Measurements from ENCODE around the gene FAM131B.

FAM131B gene

DNA sequence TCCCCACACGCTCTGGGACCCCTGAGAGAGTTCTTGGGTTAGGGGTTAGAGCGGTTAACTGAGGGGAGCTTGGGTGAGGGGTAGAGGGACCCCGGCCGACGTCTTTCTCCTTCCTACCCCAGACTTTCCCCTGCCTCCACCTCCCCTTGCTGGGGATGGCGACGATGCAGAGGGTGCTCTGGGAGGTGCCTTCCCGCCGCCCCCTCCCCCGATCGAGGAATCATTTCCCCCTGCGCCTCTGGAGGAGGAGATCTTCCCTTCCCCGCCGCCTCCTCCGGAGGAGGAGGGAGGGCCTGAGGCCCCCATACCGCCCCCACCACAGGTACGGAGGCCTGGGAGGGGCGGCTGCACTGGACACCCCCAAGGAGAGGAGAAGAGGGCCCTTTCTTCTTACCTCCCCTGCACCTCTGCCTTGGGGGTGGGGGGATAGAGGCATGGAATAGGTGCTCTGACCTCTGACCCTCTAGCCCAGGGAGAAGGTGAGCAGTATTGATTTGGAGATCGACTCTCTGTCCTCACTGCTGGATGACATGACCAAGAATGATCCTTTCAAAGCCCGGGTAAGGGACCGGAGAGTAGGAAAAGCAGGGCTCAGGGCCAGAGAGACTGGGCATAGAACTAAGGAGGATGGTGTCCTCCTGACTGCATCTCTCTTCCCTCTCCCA is 19.7 kb upstream of the FAM131B start:
- DNase-seq: no peak

DNA sequence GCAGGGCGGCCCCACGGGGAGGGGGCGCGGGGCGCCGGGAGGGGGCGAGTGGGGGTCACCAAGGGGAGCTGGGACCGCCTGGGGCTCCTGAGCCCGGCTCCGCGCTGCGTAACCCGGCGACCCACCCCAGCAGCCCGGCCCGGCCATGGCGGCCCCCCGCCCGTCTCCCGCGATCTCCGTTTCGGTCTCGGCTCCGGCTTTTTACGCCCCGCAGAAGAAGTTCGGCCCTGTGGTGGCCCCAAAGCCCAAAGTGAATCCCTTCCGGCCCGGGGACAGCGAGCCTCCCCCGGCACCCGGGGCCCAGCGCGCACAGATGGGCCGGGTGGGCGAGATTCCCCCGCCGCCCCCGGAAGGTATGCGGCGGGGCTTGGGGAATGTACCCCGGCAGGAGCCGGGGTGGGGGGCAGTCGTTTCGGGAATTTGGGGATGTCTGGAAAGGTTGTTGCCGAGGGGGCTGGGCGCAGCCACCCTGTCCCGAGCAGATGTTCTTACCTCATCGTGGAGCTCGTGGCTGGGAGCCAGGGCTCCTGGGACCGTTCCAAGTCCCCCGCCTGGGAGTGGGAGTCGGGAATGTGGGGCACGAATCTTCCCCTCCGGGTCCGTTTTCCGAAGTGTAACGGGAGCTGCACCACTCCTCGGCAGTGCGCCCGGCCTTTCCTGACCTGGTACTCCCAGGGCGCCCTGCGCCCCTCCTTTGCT is 19.1 kb upstream of the FAM131B start:
- DNase-seq: no peak

DNA sequence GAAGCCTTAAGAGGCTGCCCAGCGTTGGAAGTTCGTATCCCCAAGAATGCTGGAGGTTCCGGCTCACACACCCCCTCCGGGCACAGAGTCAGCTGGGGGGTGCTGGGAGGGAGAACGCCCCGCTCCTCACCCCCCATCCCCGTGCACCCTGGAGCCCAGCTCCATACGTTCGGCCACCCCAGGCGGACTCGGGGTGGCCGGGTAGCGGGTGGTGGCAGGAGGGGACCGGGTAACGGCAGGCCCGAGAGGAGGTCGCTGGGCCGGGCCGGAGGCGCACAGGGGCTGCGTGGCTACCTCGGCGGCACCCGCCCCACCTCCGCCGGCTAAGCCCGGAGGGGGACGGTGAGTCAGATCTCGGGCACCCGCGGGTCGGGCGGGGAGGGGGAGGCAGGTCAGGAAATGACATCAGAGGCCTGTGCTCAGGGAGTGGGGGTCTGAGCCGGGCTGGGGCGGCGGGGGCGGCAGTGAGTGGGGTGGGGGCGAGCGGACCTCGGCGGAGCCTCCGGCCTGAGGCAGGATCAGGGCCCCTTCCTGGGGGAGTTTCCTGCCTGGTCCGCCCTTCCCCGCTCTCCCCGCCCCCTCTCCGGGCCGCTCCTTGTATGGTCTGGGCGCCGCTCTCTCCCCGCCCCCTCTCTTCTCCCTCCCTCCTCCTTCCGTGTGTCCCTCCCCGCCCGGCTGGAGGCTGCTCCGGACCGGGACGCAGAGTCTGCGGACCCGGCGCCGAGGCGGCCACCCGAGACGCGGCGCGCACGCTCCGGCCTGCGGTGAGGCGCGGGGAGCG is 18.3 kb upstream of the FAM131B start, which contains the start of gene ZYX:
TSS of gene ZYX (plus strand) at position 700 of the 781 bp plus-strand sequence. CDS start 227 bp downstream, outside the sequence.
- DNase-seq: peak; percentile 83

DNA sequence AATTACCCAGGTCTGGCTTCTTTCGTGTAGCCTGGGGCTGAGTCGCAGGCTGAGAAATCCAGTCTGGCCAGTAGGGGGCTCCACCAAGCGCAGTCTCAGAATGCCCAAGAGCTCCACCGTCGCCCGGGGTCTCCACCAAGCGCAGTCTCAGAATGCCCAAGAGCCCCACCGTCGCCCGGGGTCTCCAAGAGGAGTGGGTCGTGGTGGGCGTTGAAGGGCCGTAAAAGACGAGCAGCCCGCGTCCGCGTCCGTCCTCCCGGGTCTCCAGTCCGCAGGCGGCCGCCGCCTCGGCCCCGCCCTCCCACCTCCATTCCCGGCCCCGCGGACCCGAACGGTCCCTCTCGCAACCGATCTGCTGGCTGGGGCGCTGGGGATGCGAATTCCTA is 17.7 kb upstream of the FAM131B start:
- DNase-seq: peak; percentile 81

DNA sequence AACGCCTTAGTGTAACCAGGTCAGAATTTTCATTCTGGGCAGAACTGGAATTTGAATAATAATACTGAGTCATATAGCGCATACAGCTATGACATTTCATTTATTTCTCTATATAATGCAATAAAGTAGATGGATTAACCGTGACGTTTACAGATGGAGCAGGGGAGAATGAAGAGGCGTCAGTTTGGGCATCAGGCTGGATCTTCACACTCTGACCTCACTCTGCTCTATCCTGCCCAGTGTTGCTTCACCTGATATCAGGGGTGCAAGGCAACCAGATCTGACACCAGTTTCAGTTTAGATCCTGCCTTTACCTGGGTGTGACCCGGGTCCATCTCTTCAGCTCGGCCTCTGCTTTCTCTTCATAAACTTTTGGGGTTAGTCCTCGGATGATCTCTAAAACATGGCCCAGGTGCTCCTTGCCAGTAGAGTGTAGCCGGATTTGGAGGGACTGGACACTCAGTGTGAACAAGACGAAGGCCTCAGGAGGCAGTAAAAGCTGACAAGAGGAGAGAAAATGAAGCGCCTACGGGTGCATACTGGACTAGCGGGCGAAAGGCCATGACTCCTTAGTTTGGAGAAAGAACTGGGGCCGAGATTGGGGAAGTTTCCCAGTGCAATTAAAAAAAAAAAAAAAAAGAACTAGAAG is 17.2 kb upstream of the FAM131B start:
- DNase-seq: no peak

DNA sequence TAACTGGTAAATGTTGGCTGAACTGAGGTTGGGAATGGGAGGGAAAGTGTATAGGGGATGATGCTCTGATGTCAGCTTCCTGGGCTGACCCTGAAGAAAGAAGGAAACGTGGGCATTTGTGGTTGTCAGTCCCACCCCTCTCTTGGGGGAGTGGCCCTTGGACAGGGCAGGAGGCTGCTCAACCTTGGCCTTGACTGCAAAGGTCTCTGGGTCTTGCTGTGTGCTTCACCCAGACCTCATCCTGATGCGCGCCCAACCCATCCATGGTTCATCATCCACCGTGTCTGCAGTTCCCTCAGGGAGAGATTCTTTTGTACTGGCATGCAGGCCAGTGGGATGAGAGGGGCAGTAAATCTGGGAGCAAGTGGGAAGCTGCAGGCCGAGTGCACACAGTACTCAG is 13.9 kb upstream of the FAM131B start:
- DNase-seq: no peak

DNA sequence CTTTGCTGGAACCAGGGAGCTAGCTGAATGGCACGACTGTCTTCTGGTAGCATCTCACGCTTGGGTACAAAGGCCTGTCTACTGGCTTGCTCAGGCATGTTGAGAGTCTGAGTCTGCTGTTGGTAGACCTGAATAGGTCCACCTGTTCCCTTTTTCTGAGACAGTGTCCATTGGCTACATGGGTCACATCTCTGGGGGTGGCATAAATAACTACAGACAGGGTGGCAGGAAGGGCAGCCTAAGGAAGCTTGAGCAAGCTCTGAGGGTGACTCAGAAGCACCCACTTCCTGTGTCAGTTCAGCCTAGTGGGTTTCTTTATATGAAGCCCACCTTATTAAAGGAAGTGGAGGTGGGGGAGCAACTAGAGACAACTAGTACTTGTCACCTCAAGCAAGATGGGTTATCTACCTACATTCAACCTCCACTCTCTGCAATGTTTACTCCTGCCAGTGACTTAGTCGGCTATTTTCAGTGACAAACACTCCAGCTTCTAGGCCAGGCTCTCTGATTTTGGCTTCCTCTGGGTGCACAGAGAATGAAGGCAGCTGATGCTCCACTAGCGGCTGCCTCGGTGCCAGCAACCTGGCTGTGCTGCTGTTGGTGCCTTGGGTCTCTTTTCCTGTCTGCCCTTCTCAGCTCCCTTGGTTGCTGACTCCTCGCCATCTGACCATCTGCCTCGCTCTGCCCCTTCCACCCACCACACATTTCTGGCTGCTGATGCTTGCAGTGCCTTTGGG is 13.0 kb upstream of the FAM131B start:
- no peak for DNase-seq

DNA sequence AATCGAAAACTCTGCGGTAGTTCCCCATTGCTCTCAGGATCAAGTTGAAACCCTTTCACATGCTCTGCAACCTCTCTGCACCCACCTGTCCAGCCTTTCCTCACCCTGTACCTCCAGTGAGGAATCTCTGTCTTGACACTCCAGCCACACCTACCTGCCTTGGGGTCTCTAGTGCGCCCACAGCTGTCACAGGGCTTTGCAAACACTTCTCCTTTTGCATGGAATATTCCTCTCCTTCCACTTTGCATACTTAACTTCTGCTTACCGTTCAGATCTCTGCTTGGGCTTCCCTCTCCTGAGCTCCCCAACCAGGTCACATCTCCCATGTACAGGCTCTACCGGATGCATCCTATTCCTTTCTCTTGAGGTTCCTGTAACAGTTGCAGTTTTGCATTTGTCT is 12.0 kb upstream of the FAM131B start:
- DNase-seq: no peak

DNA sequence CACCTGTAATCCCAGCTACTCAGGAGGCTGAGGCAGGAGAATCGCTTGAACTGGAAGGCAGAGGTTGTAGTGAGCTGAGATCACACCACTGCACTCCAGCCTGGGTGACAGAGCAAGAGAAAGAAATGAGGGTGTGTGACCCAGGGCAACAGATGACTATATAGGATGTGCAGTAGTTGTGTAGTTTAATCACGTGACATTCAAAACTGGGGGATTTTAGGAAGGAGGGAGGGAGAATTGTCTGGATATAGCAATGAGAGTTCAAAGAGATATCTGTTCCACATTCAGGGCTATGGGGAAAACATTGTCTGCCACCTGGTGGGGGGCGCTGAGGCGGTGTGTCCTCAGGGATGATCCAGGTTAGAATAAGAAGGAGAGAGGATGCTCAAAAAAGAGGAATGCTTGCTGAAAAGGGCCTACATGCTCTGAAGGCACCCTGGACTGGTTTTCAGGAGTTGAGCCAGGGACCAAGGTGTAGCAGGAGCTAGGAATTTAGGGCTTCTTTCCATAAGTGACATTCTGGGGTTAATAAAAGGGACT is 10.8 kb upstream of the FAM131B start:
- DNase-seq: no peak

DNA sequence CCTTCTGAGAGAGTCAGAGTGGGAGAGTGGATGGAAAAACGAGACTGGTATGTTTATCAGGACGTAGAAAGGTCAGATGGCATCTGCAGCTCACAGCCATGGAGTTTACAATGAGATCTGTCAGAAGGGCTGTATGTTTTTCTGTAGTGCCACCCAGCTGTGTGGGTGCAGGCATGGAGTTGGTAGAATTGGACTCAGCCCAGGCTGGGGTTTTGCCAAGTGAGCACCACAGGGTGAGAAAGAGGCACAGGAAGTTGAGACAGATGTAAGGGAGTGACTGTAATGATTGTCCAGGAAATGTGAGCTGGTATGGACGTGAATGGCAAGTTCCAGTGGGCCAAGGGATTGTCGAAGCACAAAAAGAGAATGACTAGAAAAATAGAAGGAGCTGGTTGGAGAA is 9.6 kb upstream of the FAM131B start:
- no peak for DNase-seq

DNA sequence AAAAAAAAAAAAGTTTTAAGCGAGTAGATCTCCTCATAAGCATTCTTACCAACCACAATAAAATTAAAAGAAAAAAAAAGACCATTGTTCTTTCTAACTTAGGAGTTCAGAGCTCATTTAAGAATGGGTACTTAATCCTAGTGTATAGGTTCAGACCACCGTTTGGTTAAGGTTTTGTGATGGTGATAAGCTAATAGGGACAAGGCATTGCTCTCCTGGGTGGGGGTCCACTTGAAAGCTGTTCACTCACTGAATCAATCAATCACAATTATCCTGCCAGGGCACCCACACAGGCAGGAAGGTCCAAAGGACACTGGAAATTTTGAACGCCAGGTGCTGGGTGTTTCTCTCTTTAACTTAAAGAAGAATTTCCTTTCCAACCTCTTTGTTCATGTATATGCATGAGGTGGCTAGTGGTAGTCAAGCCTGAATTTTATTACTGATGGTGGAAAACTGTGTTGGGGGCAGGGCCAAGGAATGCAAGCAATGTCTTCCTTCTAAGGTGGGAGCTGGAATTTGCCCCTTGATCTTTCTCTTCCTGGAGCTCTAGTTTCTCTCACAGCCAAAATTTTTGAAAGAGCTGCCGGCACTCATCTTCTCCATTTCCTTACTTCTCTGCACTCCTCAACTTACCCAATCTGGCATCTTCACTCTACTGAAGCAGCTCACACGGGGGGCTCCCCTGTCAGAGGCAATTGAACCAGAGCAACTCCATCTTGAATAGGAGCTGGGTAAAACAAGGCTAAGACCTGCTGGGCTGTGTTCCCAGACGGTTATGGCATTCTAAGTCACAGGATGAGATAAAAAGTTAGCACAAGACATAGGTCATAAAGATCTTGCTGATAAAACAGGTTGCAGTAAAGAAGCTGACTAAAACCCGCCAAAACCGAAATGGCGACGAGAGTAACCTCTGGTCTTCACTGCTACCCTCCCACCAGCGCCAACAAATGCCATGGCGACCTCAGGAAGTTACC is 7.5 kb upstream of the FAM131B start:
- no peak for DNase-seq

DNA sequence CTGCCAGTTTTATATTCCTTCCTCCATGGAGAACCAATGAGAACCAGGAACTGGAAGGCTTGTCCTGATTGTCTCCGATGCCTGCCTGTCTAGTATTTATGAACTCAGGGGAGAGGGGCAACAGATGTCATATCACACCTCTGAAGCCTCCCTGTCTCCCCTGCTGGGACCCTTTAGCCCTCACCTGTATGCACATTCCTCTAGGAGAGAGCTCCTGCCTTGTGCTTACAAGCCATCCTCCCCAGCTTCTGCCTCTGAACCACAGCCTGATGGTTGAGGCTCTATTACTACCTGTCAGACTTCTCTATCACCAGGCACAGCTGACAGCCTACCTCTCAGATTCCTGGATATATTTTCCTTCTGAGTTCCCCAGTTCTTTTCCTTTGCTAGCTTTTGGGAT is 5.9 kb upstream of the FAM131B start:
- no peak for DNase-seq

DNA sequence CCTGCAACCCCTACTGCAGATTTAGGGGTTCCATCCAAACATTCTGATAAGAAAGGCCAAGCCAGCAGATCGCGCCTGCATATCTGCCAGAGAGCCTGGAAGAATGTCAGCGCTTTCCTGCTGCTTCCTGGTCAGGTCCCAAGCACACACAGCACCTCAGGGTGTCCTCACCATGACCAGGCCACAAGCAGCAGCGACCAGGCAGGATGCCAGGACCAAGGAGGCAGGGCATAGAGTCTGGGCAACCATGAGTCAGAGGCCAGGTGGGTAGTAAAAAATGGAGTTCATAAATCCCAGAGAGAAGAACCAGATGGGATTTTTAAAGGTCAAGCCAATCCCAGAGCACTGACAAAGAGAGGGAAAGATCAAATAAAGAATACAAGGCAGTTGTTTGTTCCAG is 5.5 kb upstream of the FAM131B start:
- no peak for DNase-seq

DNA sequence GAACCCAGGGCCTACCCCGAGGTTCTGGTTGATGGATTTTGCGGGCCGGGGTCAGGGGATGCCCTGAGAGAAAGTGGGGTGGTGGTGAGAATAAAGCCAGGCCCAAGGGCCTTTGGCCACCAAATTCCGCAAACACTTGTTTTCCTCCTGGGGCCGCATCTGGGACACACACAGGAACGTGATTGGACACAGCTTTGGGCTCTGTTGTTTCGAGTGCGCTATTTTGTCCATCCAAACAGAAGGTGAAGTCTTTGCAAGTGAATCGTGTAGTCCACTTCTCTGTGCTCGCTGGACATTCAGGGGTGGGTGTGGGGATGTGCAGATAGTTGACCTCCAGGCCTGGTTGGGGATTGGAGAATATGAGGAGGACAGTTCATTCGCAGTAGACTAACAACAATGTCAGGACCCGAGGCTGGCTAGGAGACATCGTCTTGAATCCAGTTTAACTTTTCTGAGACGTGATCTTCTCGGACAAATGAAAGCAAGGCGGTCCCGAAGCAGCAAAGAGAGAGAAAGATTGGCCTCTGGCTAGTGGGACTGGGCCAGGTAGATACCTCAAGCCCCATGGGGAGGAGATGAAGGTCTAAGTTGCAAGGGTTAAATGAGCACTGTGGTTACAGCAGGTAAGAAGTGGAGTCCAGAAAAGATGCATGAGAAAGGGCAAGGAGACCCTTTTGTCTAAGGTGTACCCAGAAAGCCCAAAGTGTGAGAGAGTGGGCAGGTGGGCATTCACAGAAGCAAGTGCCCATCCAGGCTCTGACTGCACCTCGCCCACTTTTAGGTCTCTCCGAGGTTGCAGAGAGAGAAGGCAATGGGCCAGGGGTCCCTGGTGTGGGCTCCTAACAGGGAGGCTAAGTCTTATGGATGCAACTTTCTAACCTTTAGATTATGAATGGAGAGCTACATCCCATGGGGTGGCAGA is 764 bp upstream of the FAM131B start:
- DNase-seq: no peak

DNA sequence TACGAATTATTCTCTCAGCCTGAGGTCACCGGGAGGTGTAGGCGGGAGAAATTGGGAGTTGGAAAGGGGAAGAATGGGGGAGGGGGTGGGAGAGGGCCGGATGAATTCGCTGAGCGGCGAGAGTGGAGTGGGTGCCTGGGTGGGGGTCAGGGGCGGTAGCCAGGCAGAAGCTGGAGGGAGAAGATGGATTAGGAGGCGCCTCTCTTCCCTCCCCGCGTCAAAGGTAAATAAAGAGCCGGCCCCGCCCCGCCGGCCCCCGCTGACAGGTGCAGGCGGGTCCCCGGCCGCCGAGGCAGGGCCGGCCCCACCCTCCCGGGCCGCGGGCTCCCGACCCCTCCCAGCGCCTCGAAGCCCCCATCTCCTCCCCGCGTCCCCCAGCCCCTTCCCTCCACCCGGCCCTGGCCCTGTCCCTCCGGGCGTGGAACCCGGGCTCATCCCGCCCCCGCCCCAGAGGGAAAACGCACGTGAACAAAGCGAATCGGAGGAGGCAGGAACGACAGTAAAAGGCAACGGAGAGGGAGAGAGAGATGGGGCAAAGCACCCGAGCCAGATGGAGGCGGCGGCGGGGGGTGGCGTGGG is 872 bp downstream of the FAM131B start:
- no peak for DNase-seq

DNA sequence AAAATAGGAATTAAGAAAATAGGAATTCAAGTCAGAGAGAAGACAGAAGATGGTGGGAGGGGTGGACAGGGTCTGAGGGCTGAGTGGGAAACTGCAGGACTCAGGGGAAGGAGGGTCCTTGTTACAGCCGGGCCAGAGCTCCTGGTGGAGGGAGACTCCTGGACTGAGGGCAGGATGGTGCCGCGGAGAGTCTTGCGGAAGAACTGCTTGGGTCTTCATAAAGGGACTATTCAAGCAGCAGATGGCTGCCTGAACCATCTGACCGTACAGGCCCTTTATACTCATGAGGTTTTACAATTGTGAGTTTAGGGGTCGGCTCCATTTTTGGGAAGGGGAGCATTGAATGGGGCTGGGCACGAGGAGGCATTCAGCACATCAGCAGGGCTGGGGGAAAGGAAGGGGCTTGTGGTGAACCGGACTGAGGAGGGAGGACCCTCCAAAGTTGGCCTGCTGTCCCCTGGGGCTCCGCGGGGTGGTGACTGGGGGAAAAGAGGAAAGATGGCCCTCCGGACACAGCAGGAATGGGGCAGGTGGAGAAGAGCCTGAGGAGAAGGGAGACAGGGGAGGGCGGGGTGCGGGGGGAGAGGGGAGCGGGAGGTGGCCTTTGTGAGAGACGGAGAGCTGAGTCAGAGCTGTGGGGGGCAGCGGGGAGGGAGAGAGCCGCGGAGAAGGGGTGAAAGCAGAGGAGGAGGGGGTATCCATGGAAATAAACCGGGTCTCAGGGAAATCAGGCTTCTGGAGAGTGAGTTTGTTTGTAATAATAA is 1.5 kb downstream of the FAM131B start:
- no peak for DNase-seq

DNA sequence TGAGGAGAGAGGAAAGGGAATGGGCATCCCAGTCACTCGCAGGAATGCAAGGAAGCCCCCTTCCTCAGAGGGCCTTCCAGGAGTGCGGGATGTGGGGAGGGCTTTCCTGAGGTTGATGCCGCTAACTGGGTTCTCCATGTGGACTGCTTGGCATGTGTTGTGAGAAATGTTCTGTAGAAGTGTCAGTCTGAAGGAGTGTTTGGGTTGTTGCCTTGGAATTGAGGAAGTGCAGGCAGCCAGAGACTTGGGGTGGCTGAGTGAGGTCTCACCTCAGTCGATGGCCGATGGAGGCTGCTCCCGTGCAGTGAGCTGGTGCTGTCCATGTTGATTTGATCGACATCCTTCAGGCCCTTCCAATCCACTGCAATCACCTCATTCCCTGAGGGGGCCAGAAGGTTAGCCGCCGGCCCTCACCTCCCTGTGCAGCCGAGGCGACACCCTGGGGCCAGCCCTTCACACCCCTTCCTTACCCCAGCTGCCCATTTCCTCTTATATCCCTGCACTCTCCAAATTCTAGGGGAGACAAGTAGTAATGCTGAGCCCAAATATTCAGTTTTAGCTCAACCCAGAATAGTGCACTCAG is 2.7 kb downstream of the FAM131B start:
- DNase-seq: no peak

DNA sequence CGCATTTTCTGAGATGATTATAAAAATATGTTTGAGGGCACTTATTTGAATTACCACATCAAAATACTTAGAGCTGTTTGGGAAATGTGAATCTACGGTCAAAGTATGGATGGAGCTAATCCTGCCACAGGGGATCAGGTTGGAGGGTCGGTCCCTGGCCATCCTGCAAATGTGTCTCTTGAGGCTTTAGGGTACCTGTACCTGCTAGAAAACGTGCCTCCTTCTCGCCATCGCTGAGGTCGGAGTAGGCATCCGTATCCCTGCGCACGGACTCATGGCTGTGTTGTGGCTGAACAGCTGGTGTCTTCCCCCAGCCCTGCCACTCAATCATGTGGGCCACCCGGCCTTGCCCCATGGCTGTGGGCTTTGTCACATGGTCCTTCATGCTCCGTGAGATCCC is 3.9 kb downstream of the FAM131B start:
- DNase-seq: no peak

Measured in activated CD4-positive, alpha-beta T cell treated with anti-CD3 and anti-CD28 coated beads for 1 hour (primary cell).